Right atrium auricular region (tissue), 2 donors: ENCODE results near the gene LGR5. TPM values are rescaled to one million over a fixed set of nuclear protein-coding genes. Genes with fewer than 3 reads are reported as not detected.
A peak's percentile ranks its signal among the peaks of the same experiment; 100 is the strongest.

ENCODE experiments used
- DNase-seq: peaks from one replicate; pipeline ENCODE4 v3.0.0-alpha.2; 2019; ENCODE audit warnings: low spot score
- H3K27ac ChIP-seq, 2 donors: fragments of 200-600 bp; sonication (generic); 1 replicate in 1 of 2; 2 replicates in 1 of 2; pipeline ENCODE4 v1.5.1; 2016 to 2019
- H3K27me3 ChIP-seq, 2 donors: fragments of 200-600 bp; sonication (generic); one replicate each; pipeline versions ENCODE4 v1.5.1 to v1.6.0; 2017 to 2019
- H3K36me3 ChIP-seq: fragments of 200-600 bp; sonication (generic); one replicate; pipeline ENCODE4 v1.5.1; 2016
- H3K4me1 ChIP-seq, 2 donors: fragments of 200-600 bp; sonication (generic); one replicate each; pipeline versions ENCODE4 v1.5.1 to v1.6.0; 2017 to 2019
- H3K4me3 ChIP-seq, 2 donors: fragments of 200-600 bp; sonication (generic); 1 replicate in 1 of 2; 2 replicates in 1 of 2; pipeline ENCODE4 v1.5.1; 2017 to 2019; ENCODE audit warnings: mild to moderate bottlenecking in 1 of 2, moderate library complexity in 1 of 2
- H3K9me3 ChIP-seq, 2 donors: fragments of 200-600 bp; sonication (generic); one replicate each; pipeline ENCODE4 v1.5.1; 2019
- CTCF ChIP-seq, 2 donors: fragments of 200-600 bp; sonication (generic); IDR thresholded peaks; one replicate each; pipeline ENCODE4 v1.5.1; 2019; ENCODE audit warnings: antibody characterized with exemption in 2 of 2
- total RNA-seq, 2 donors: library from RNA; depleted of rRNA; stranded (reverse); fragments of >200 nt; gene quantifications; one replicate each; pipeline ENCODE4 v1.1.0, GENCODE V29; 2016

LGR5 gene
- total RNA-seq, 2 donors from 2014 or later = 0.19 to 0.31 TPM

DNA sequence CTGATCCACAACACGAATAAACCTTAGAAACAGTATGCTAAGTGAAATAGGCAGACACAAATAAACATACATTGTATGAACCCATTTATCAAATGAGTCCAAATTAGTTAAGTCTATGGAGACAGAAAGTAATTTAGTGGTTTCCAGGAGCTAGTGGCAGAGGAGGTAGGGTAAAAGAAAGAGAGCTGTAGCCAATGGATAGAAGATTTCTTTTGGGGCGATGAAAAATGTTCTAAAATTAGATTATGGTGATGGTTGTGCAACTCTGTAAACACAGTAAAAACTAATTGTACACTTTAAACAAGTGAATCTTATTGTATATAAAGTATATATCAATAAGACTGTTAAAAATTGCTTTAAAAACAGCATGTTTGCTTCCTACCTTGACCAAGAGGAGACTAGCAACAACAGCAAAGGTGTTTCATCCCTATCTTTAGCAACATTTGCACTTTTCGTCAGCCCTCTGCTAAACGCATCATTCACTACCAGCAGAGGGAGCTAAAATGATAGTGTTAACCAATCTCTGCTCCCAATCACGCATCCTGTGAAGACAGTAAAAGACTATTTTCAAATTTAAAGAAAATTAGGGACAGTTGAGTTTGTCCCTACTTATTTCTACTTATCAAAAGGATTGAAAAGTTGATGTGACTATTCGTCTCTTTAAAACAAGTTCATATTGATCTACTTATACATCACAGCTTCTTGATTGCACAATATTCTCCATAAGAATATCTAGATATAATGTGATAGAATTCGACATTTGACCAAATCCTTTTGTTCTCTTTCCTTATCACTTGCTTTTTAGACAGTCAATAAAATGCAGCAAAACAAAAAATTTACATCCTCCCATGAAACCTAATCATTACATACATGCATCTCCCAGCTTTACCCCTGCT is 24.0 kb upstream of the LGR5 start:
- peaks cover 0 to 11% of the 10 kb centered on the region in 2 donors for H3K9me3 ChIP-seq
- peak; percentile 44 to 77 for TF ChIP-seq CTCF (IDR thresholded peaks at IDR 0.05)
- no peak for DNase-seq

DNA sequence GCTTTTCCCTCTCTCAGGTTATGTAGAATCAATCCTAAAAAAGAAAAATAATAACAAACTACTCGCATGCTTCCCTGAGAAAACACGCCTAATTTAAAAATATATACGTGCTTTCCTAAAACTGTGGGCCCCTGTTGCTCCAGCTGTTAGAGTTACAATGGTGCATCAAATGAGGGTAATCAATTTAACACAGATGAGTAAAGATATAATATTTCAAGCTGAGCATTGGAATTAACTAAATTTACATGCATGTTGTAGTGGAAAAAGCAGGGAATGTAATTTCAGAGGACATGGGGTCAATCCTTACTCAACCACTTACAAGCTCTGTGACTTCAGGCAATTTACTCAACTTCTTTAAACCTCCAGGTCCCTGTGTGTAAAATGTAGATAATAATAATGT is 22.4 kb upstream of the LGR5 start:
- no peak for DNase-seq
- Histone ChIP-seq H3K27ac (no peak overlapping the region), H3K9me3 (peaks cover 0 to 6% of the 10 kb centered on the region in 2 donors), H3K36me3 (no peaks in the 10 kb centered on the region), H3K27me3 (no peaks in the 10 kb centered on the region), H3K4me1 (no peaks in the 10 kb centered on the region), H3K4me3 (no peak overlapping the region)
- no peak for TF ChIP-seq CTCF (IDR thresholded peaks at IDR 0.05)

More for the DNA sequence above, 24.0 kb upstream of the LGR5 start:
- Histone ChIP-seq H3K4me3 (no peak overlapping the region), H3K36me3 (no peaks in the 10 kb centered on the region), H3K27me3 (no peaks in the 10 kb centered on the region), H3K4me1 (no peaks in the 10 kb centered on the region), H3K27ac (no peak overlapping the region)

- no peaks in the 10 kb centered on the region for H3K4me1 ChIP-seq
- H3K27ac ChIP-seq = no peak overlapping the region
- H3K27me3 ChIP-seq = no peaks in the 10 kb centered on the region
- H3K36me3 ChIP-seq = no peaks in the 10 kb centered on the region
- no peaks in the 10 kb centered on the region for H3K9me3 ChIP-seq
- no peak overlapping the region for H3K4me3 ChIP-seq
- TF ChIP-seq CTCF (IDR thresholded peaks at IDR 0.05) = no peak
- DNase-seq = no peak
Observed at GRCh38 chr12:71420775-71421406, 18.7 kb upstream of the LGR5 start.

- Histone ChIP-seq H3K27ac (no peak overlapping the region), H3K4me3 (no peak overlapping the region), H3K36me3 (no peaks in the 10 kb centered on the region), H3K27me3 (no peaks in the 10 kb centered on the region), H3K4me1 (no peaks in the 10 kb centered on the region), H3K9me3 (no peaks in the 10 kb centered on the region)
- DNase-seq = no peak
- TF ChIP-seq CTCF (IDR thresholded peaks at IDR 0.05) = no peak
Observed at GRCh38 chr12:71425568-71426299, 13.9 kb upstream of the LGR5 start.

GRCh38 chr12:71426300-71427047 is 13.1 kb upstream of the LGR5 start:
- Histone ChIP-seq H3K9me3 (no peaks in the 10 kb centered on the region), H3K27me3 (no peaks in the 10 kb centered on the region), H3K4me3 (no peak overlapping the region), H3K4me1 (no peaks in the 10 kb centered on the region), H3K36me3 (no peaks in the 10 kb centered on the region), H3K27ac (no peak overlapping the region)
- DNase-seq = no peak
- TF ChIP-seq CTCF (IDR thresholded peaks at IDR 0.05) = no peak
